Sigmoid colon (tissue), 7 donors: ENCODE data around the gene SLC45A2. TPM values are rescaled to one million over a fixed set of nuclear protein-coding genes. Genes with fewer than 3 reads are reported as not detected.

ENCODE experiments used
- DNase-seq: peaks from one replicate; pipeline ENCODE4 v3.0.0-alpha.2; 2019
- H3K27ac ChIP-seq, 4 donors: fragments of 200-600 bp; sonication (generic); one replicate each; pipeline ENCODE4 v1.5.1; 2016 to 2019; ENCODE audit warnings: mild to moderate bottlenecking in 1 of 4
- H3K27me3 ChIP-seq, 3 donors: fragments of 200-600 bp; sonication (generic); one replicate each; pipeline ENCODE4 v1.5.1; 2019; ENCODE audit warnings: mild to moderate bottlenecking in 1 of 3
- H3K36me3 ChIP-seq, 4 donors: fragments of 200-600 bp; sonication (generic); one replicate each; pipeline ENCODE4 v1.5.1; 2016 to 2019
- H3K4me1 ChIP-seq, 4 donors: fragments of 200-600 bp; sonication (generic); one replicate each; pipeline ENCODE4 v1.5.1; 2017 to 2019
- H3K4me3 ChIP-seq, 4 donors: fragments of 200-600 bp; sonication (generic); one replicate each; pipeline ENCODE4 v1.5.1; 2017 to 2019; ENCODE audit warnings: mild to moderate bottlenecking in 2 of 4, moderate library complexity in 1 of 4
- H3K9me3 ChIP-seq, 4 donors: fragments of 200-600 bp in 3 of 4; sonication (generic) in 3 of 4; one replicate each; pipeline versions ENCODE4 v1.5.1 to v1.6.1; 2013 to 2019
- CTCF ChIP-seq, 4 experiments: fragments of 450-650 bp in 3 of 4; fragments of 200-600 bp in 1 of 4; IDR thresholded peaks; one replicate each; pipeline ENCODE4 v1.5.1; 2016 to 2019; ENCODE audit warnings: antibody characterized with exemption in 4 of 4, mild to moderate bottlenecking in 3 of 4, moderate library complexity in 2 of 4
- EP300 ChIP-seq, 4 donors: sonication (generic); formaldehyde crosslinking; IDR thresholded peaks; one replicate each; pipeline ENCODE4 v1.6.1; 2017; ENCODE audit warnings: antibody characterized with exemption in 4 of 4
- POLR2A ChIP-seq, 2 donors: fragments of 450-650 bp; IDR thresholded peaks; one replicate each; pipeline ENCODE4 v1.6.1; 2016; ENCODE audit warnings: antibody characterized with exemption in 2 of 2, mild to moderate bottlenecking in 2 of 2, moderate library complexity in 2 of 2
- POLR2AphosphoS5 ChIP-seq, 4 donors: sonication (generic); formaldehyde crosslinking; IDR thresholded peaks; one replicate each; pipeline ENCODE4 v1.6.1; 2017; ENCODE audit warnings: antibody characterized with exemption in 4 of 4
- WGBS, 2 donors: extraction: QIAGEN DNeasy Blood & Tissue Kit; methylation state at CpG; one replicate each; pipeline ENCODE4 v1.1.7; 2013; 5-methylcytosine and 5-hydroxymethylcytosine counted together
- intact Hi-C: fragments of 100-400 bp; cut with DNase I; formaldehyde crosslinking; loops from one replicate; pipeline ENCODE4 v1.15.1; 2023
- polyA plus RNA-seq, 3 donors: library from polyadenylated mRNA; stranded (reverse); fragments of 200-250 nt; gene quantifications; one replicate each; pipeline ENCODE4 v1.2.3, GENCODE V29; 2013
- total RNA-seq, 4 donors: library from RNA; depleted of rRNA; stranded (reverse); fragments of >200 nt; gene quantifications; one replicate each; pipeline ENCODE4 v1.1.0, GENCODE V29; 2016
- donor health status: healthy with polysubstance abuse.
- donor health status: Bipolar disorder and iron deficiency.
- donor health status: healthy.

SLC45A2 gene
- total and polyA plus RNA-seq, 7 donors = 0.03 to 0.27 TPM; not detected in 5

GRCh38 chr5:34017254-34017653 lies 32.8 kb upstream of the SLC45A2 start:
- Histone ChIP-seq H3K4me3 (no peak overlapping the region), H3K4me1 (peaks cover 0 to 17% (median 13%) of the 10 kb centered on the region in 4 donors), H3K36me3 (peaks cover 0 to 8% (median 0%) of the 10 kb centered on the region in 4 donors), H3K9me3 (no peaks in the 10 kb centered on the region), H3K27ac (no peak overlapping the region), H3K27me3 (no peaks in the 10 kb centered on the region)
- TF ChIP-seq POLR2AphosphoS5 (IDR thresholded peaks at IDR 0.05) (no peak), POLR2A (IDR thresholded peaks at IDR 0.05) (no peak), CTCF (IDR thresholded peaks at IDR 0.05) (no peak), EP300 (IDR thresholded peaks at IDR 0.05) (no peak)
- DNase-seq = no peak
- 88% methylated on average over 2 of the region's 2 CpGs for whole genome bisulfite sequencing, 2 donors
- intact Hi-C loops = no loop called here

GRCh38 chr5:34016750-34017149 lies 32.3 kb upstream of the SLC45A2 start:
- WGBS, 2 donors = 94% methylated on average over 2 of the region's 2 CpGs
- Histone ChIP-seq H3K4me1 (peaks cover 0 to 17% (median 13%) of the 10 kb centered on the region in 4 donors), H3K4me3 (no peak overlapping the region), H3K27me3 (no peaks in the 10 kb centered on the region), H3K9me3 (no peaks in the 10 kb centered on the region), H3K27ac (no peak overlapping the region), H3K36me3 (peaks cover 0 to 8% (median 0%) of the 10 kb centered on the region in 4 donors)
- TF ChIP-seq EP300 (IDR thresholded peaks at IDR 0.05) = no peak
- TF ChIP-seq POLR2AphosphoS5 (IDR thresholded peaks at IDR 0.05) = no peak
- no peak for TF ChIP-seq POLR2A (IDR thresholded peaks at IDR 0.05)
- no peak for TF ChIP-seq CTCF (IDR thresholded peaks at IDR 0.05)
- intact Hi-C loops = no loop called here
- DNase-seq = no peak

- WGBS, 2 donors = 63% methylated on average over 5 of the region's 5 CpGs
- peak; percentile 39 to 80 (median 61) for TF ChIP-seq POLR2AphosphoS5 (IDR thresholded peaks at IDR 0.05)
- no peak for TF ChIP-seq EP300 (IDR thresholded peaks at IDR 0.05)
- no peak overlapping the region for H3K27ac ChIP-seq
These were observed 31.7 kb upstream of the SLC45A2 start for GRCh38 chr5:34016222-34016621.

GRCh38 chr5:34015120-34015822 lies 30.8 kb upstream of the SLC45A2 start:
- Histone ChIP-seq H3K9me3 (no peaks in the 10 kb centered on the region), H3K27ac (no peak overlapping the region), H3K36me3 (peaks cover 0 to 5% (median 0%) of the 10 kb centered on the region in 4 donors), H3K4me1 (peaks cover 0 to 17% (median 13%) of the 10 kb centered on the region in 4 donors), H3K4me3 (no peak overlapping the region), H3K27me3 (no peaks in the 10 kb centered on the region)
- DNase-seq = no peak
- intact Hi-C loops = no loop called here
- TF ChIP-seq POLR2A (IDR thresholded peaks at IDR 0.05) = no peak
- TF ChIP-seq CTCF (IDR thresholded peaks at IDR 0.05) = no peak
- no peak for TF ChIP-seq EP300 (IDR thresholded peaks at IDR 0.05)
- TF ChIP-seq POLR2AphosphoS5 (IDR thresholded peaks at IDR 0.05) = no peak
- 14 to 68% methylated on average over 4 of the region's 4 CpGs for WGBS, 2 donors

More at GRCh38 chr5:34016222-34016621, 31.7 kb upstream of the SLC45A2 start:
- intact Hi-C loops = no loop called here
- Histone ChIP-seq H3K36me3 (peaks cover 0 to 8% (median 0%) of the 10 kb centered on the region in 4 donors), H3K27me3 (no peaks in the 10 kb centered on the region), H3K4me3 (no peak overlapping the region), H3K4me1 (peaks cover 0 to 17% (median 13%) of the 10 kb centered on the region in 4 donors), H3K9me3 (no peaks in the 10 kb centered on the region)
- DNase-seq = no peak

DNA sequence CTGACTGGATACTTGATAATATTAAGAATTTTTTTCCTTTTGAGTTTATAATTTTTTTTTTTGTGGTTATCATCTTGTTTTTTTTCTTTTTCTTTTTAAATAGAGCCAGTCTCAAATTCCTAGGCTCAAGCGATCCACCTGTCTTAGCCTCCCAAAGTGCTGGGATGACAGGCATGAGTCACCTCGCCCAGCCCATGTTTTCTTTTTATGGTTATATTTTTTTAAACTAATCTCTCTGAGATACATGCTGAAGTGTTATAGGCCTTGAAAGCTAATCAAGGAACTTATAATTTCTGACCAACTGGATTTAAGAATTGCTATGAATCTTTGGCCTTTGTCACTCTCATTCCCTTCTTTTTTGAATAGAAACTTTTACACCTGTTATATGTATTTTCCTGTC lies 30.1 kb upstream of the SLC45A2 start:
- TF ChIP-seq POLR2A (IDR thresholded peaks at IDR 0.05) (no peak), CTCF (IDR thresholded peaks at IDR 0.05) (no peak), EP300 (IDR thresholded peaks at IDR 0.05) (no peak), POLR2AphosphoS5 (IDR thresholded peaks at IDR 0.05) (no peak)
- no peaks in the 10 kb centered on the region for H3K36me3 ChIP-seq
- H3K27me3 ChIP-seq = no peaks in the 10 kb centered on the region
- no peaks in the 10 kb centered on the region for H3K9me3 ChIP-seq
- H3K4me1 ChIP-seq = peaks cover 0 to 17% (median 13%) of the 10 kb centered on the region in 4 donors
- no peak for DNase-seq
- H3K4me3 ChIP-seq = no peak overlapping the region
- intact Hi-C loops = no loop called here
- no peak overlapping the region for H3K27ac ChIP-seq
- 18 to 65% methylated on average over 2 of the region's 2 CpGs for WGBS, 2 donors
